ENCODE results near the gene KLF13. TPM values are rescaled to one million over a fixed set of nuclear protein-coding genes. Genes with fewer than 3 reads are reported as not detected.

KLF13 gene
- total RNA-seq, 2 experiments from 2014 or later, result 235 to 264 TPM

GRCh38 chr15:31341071-31341470 lies 14.4 kb downstream of the KLF13 start:
- Mint-ChIP-seq H3K36me3 (ENCODE audit: low read depth) (peaks cover 45% of the 10 kb centered on the region), H3K4me1 (peaks cover 100% of the 10 kb centered on the region), H3K9me3 (no peaks in the 10 kb centered on the region), H3K27ac (peak overlapping the region; percentile 87), H3K4me3 (peak overlapping the region; percentile 26), H3K27me3 (no peaks in the 10 kb centered on the region)
- DNase-seq, result no peak
- POLR2A ChIA-PET, result interaction anchor here (0.7 kb wide), 1 partner anchor 18 kb away, joined by 3 read pairs; no protein-coding TSS in a partner anchor
- CTCF ChIA-PET, result interaction anchor here (1.0 to 1.3 kb wide), 2 partner anchors 25 to 127 kb away, joined by 3 to 4 read pairs; no protein-coding TSS in a partner anchor

GRCh38 chr15:31341496-31342195 lies 15.0 kb downstream of the KLF13 start:
- Mint-ChIP-seq H3K36me3 (ENCODE audit: low read depth) (peaks cover 51% of the 10 kb centered on the region), H3K9me3 (no peaks in the 10 kb centered on the region), H3K4me1 (peaks cover 100% of the 10 kb centered on the region), H3K27me3 (no peaks in the 10 kb centered on the region), H3K27ac (peak overlapping the region; percentile 95), H3K4me3 (peak overlapping the region; percentile 69)
- POLR2A ChIA-PET, result no interaction called here
- CTCF ChIA-PET, result interaction anchor here (0.9 to 1.3 kb wide), 2 partner anchors 147 to 149 kb away, joined by 3 to 4 read pairs; no protein-coding TSS in a partner anchor
- DNase-seq, result no peak

GRCh38 chr15:31342381-31342780 lies 15.7 kb downstream of the KLF13 start:
- CTCF ChIA-PET, result interaction anchor here (0.6 to 1.3 kb wide), 4 partner anchors 96 to 148 kb away, joined by 3 to 4 read pairs (median 4); no protein-coding TSS in a partner anchor
- POLR2A ChIA-PET, result interaction anchor here (0.6 to 1.0 kb wide), 2 partner anchors 23 to 128 kb away, joined by 3 to 4 read pairs; no protein-coding TSS in a partner anchor
- H3K4me3 Mint-ChIP-seq, result peak overlapping the region; percentile 69
- peaks cover 100% of the 10 kb centered on the region for H3K4me1 Mint-ChIP-seq
- H3K27me3 Mint-ChIP-seq, result no peaks in the 10 kb centered on the region
- H3K27ac Mint-ChIP-seq, result peak overlapping the region; percentile 95
- H3K9me3 Mint-ChIP-seq, result no peaks in the 10 kb centered on the region
- no peak for DNase-seq
- peaks cover 49% of the 10 kb centered on the region for H3K36me3 Mint-ChIP-seq (ENCODE audit: low read depth)

- no peak for DNase-seq
- Mint-ChIP-seq H3K9me3 (no peaks in the 10 kb centered on the region), H3K27ac (peak overlapping the region; percentile 95), H3K36me3 (ENCODE audit: low read depth) (peaks cover 54% of the 10 kb centered on the region), H3K27me3 (no peaks in the 10 kb centered on the region), H3K4me1 (peaks cover 100% of the 10 kb centered on the region), H3K4me3 (peak overlapping the region; percentile 69)
- POLR2A ChIA-PET, result interaction anchor here (0.6 to 1.0 kb wide), 2 partner anchors 23 to 128 kb away, joined by 3 to 4 read pairs; no protein-coding TSS in a partner anchor
- CTCF ChIA-PET, result interaction anchor here (0.6 to 1.9 kb wide), 5 partner anchors 23 to 147 kb away, joined by 3 to 6 read pairs (median 4); no protein-coding TSS in a partner anchor
These were observed 16.4 kb downstream of the KLF13 start for GRCh38 chr15:31342781-31343626.

- DNase-seq, result no peak
- no peaks in the 10 kb centered on the region for H3K9me3 Mint-ChIP-seq
- H3K27ac Mint-ChIP-seq, result peak overlapping the region; percentile 95
- no peaks in the 10 kb centered on the region for H3K27me3 Mint-ChIP-seq
- H3K36me3 Mint-ChIP-seq (ENCODE audit: low read depth), result peaks cover 55% of the 10 kb centered on the region
- POLR2A ChIA-PET, result no interaction called here
- peak overlapping the region; percentile 43 for H3K4me3 Mint-ChIP-seq
- CTCF ChIA-PET, result interaction anchor here (1.1 to 1.9 kb wide), 2 partner anchors 22 to 129 kb away, joined by 3 to 6 read pairs; no protein-coding TSS in a partner anchor
- peaks cover 100% of the 10 kb centered on the region for H3K4me1 Mint-ChIP-seq
These were observed 17.2 kb downstream of the KLF13 start for GRCh38 chr15:31343831-31344230.

- H3K4me3 Mint-ChIP-seq, result peak overlapping the region; percentile 81
- H3K27me3 Mint-ChIP-seq, result no peaks in the 10 kb centered on the region
- POLR2A ChIA-PET, result no interaction called here
- peak overlapping the region; percentile 95 for H3K27ac Mint-ChIP-seq
- H3K36me3 Mint-ChIP-seq (ENCODE audit: low read depth), result peaks cover 55% of the 10 kb centered on the region
- CTCF ChIA-PET, result interaction anchor here (0.9 to 1.9 kb wide), 4 partner anchors 16 to 128 kb away, joined by 3 to 6 read pairs (median 3); partner anchors contain the start of gene KLF13
- no peaks in the 10 kb centered on the region for H3K9me3 Mint-ChIP-seq
- peaks cover 100% of the 10 kb centered on the region for H3K4me1 Mint-ChIP-seq
- no peak for DNase-seq
These were observed 17.6 kb downstream of the KLF13 start for GRCh38 chr15:31344266-31344665.

GRCh38 chr15:31344823-31345605 lies 18.4 kb downstream of the KLF13 start:
- ChIA-PET CTCF (interaction anchor here (0.9 to 5.1 kb wide), 6 partner anchors 14 to 128 kb away, joined by 3 to 39 read pairs (median 3); partner anchors contain the start of gene KLF13), POLR2A (no interaction called here)
- no peak for DNase-seq
- peaks cover 56% of the 10 kb centered on the region for H3K36me3 Mint-ChIP-seq (ENCODE audit: low read depth)
- H3K27ac Mint-ChIP-seq, result peak overlapping the region; percentile 95
- peak overlapping the region; percentile 81 for H3K4me3 Mint-ChIP-seq
- H3K4me1 Mint-ChIP-seq, result peaks cover 100% of the 10 kb centered on the region
- H3K27me3 Mint-ChIP-seq, result no peaks in the 10 kb centered on the region
- H3K9me3 Mint-ChIP-seq, result no peaks in the 10 kb centered on the region

- DNase-seq, result no peak
- Mint-ChIP-seq H3K4me1 (peaks cover 100% of the 10 kb centered on the region), H3K36me3 (ENCODE audit: low read depth) (peaks cover 56% of the 10 kb centered on the region), H3K27me3 (no peaks in the 10 kb centered on the region), H3K9me3 (no peaks in the 10 kb centered on the region), H3K27ac (peak overlapping the region; percentile 95), H3K4me3 (peak overlapping the region; percentile 81)
- ChIA-PET POLR2A (interaction anchor here (1.4 kb wide), 1 partner anchor 12 kb away, joined by 5 read pairs; no protein-coding TSS in a partner anchor), CTCF (interaction anchor here (0.7 to 5.1 kb wide), 10 partner anchors 10 to 160 kb away, joined by 3 to 39 read pairs (median 3); no protein-coding TSS in a partner anchor)
These were observed 19.2 kb downstream of the KLF13 start for GRCh38 chr15:31345606-31346366.

GRCh38 chr15:31346367-31347066 lies 19.9 kb downstream of the KLF13 start:
- H3K9me3 Mint-ChIP-seq, result no peaks in the 10 kb centered on the region
- H3K27ac Mint-ChIP-seq, result peak overlapping the region; percentile 95
- H3K4me3 Mint-ChIP-seq, result peak overlapping the region; percentile 81
- POLR2A ChIA-PET, result interaction anchor here (1.4 to 1.5 kb wide), 2 partner anchors 11 to 19 kb away, joined by 3 to 5 read pairs; no protein-coding TSS in a partner anchor
- no peak for DNase-seq
- peaks cover 57% of the 10 kb centered on the region for H3K36me3 Mint-ChIP-seq (ENCODE audit: low read depth)
- CTCF ChIA-PET, result interaction anchor here (0.7 to 5.1 kb wide), 14 partner anchors 8 to 160 kb away, joined by 3 to 39 read pairs (median 3); no protein-coding TSS in a partner anchor
- no peaks in the 10 kb centered on the region for H3K27me3 Mint-ChIP-seq
- peaks cover 100% of the 10 kb centered on the region for H3K4me1 Mint-ChIP-seq

- CTCF ChIA-PET, result interaction anchor here (0.7 to 5.1 kb wide), 10 partner anchors 9 to 159 kb away, joined by 3 to 39 read pairs (median 4); no protein-coding TSS in a partner anchor
- no peaks in the 10 kb centered on the region for H3K27me3 Mint-ChIP-seq
- H3K27ac Mint-ChIP-seq, result peak overlapping the region; percentile 95
These were observed 20.7 kb downstream of the KLF13 start for GRCh38 chr15:31347067-31347975.

More at GRCh38 chr15:31347067-31347975, 20.7 kb downstream of the KLF13 start:
- H3K36me3 Mint-ChIP-seq (ENCODE audit: low read depth), result peaks cover 57% of the 10 kb centered on the region
- H3K4me3 Mint-ChIP-seq, result peak overlapping the region; percentile 81
- POLR2A ChIA-PET, result interaction anchor here (1.4 to 1.5 kb wide), 2 partner anchors 10 to 18 kb away, joined by 3 to 5 read pairs; no protein-coding TSS in a partner anchor
- H3K9me3 Mint-ChIP-seq, result no peaks in the 10 kb centered on the region
- DNase-seq, result peak; percentile 87
- H3K4me1 Mint-ChIP-seq, result peaks cover 100% of the 10 kb centered on the region
